NCI-H1417 (cell line): ENCODE results near the gene VPS36.
"Not testable (repeated sequence)": the region's sequence is repeated elsewhere in the genome, so short reads cannot be mapped to it uniquely, and the experiment has no call there.

Experiments used
- DNase-seq, 3 experiments: peaks; one replicate each; lab custom pipeline; 2025; lab: John Stamatoyannopoulos, UW

Gene VPS36

GRCh38 chr13:52377898-52378297, 72.5 kb downstream of the VPS36 start:
- DNase-seq, result no peak

GRCh38 chr13:52374873-52375411, 75.5 kb downstream of the VPS36 start:
- no peak for DNase-seq

- DNase-seq, result no peak
Observed at GRCh38 chr13:52374389-52374788, 76.0 kb downstream of the VPS36 start.

GRCh38 chr13:52373277-52373676, 77.2 kb downstream of the VPS36 start:
- DNase-seq, result not testable (repeated sequence)

- no peak for DNase-seq
Observed at GRCh38 chr13:52371736-52372247, 78.6 kb downstream of the VPS36 start.

DNA sequence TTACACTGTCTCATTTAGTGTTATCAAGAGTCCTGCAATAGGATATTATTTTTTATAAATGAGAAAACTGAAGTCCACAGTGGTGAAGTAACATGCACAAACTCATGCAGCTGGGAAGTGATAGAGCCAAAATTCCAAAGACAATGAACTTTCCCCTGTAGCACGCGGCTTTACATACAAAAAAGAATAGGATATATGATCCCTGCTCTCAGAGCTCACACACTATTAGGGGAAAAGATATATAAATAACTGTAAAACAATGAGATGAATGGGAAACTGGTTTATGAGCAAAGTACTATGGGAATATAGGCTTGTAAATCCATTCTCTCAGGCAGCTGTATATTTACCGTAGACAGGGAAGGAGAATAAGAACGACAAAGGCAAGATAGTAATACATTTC, 84.1 kb downstream of the VPS36 start:
- DNase-seq, result no peak
